Fibroblast of lung (primary cell): ENCODE results near the gene PRPF31. TPM values are rescaled to one million over a fixed set of nuclear protein-coding genes. Genes with fewer than 3 reads are reported as not detected.

ENCODE experiments used
- DNase-seq, 2 donors: peaks; one replicate each; pipeline versions ENCODE4 v3.0.0 to v3.0.0-alpha.2; 2010; ENCODE audit warnings: low read depth in 2 of 2
- H2AFZ ChIP-seq: 2 replicates; pipeline ENCODE4 v1.5.1; 2012; ENCODE audit warnings: low read length, control low read depth, inconsistent platforms
- H3K27ac ChIP-seq: 2 replicates; pipeline ENCODE4 v1.5.1; 2011; ENCODE audit warnings: low read length, control low read depth; ENCODE audit not compliant: insufficient read depth
- H3K27me3 ChIP-seq: 2 replicates; pipeline ENCODE4 v1.5.1; 2011; ENCODE audit warnings: mild to moderate bottlenecking, low read length; ENCODE audit not compliant: control insufficient read depth, insufficient read depth
- H3K36me3 ChIP-seq: 2 replicates; pipeline ENCODE4 v1.5.1; 2011; ENCODE audit warnings: low read length; ENCODE audit not compliant: control insufficient read depth, insufficient read depth
- H3K4me1 ChIP-seq: 2 replicates; pipeline ENCODE4 v1.5.1; 2011; ENCODE audit warnings: low read length; ENCODE audit not compliant: control insufficient read depth, insufficient read depth; ENCODE audit errors: extremely low read depth
- H3K4me2 ChIP-seq: 2 replicates; pipeline ENCODE4 v1.5.1; 2011; ENCODE audit warnings: low read length, control low read depth; ENCODE audit not compliant: insufficient read depth; ENCODE audit errors: extremely low read depth
- H3K4me3 ChIP-seq, 4 experiments: fragments of 200-600 bp in 1 of 4; sonication (generic) in 1 of 4; replicated peaks in 1 of 4; 2 replicates each; pipeline ENCODE4 v1.5.1; 2011 to 2016; ENCODE audit warnings: low read length in 4 of 4, low read depth in 3 of 4, mild to moderate bottlenecking in 3 of 4, control low read depth in 2 of 4, inconsistent platforms in 1 of 4, mixed read lengths in 1 of 4; ENCODE audit not compliant: insufficient read depth in 1 of 4; ENCODE audit errors: control extremely low read depth in 1 of 4
- H3K79me2 ChIP-seq: 2 replicates; pipeline ENCODE4 v1.5.1; 2012; ENCODE audit warnings: mild to moderate bottlenecking, low read length, inconsistent platforms; ENCODE audit not compliant: control insufficient read depth, insufficient read depth
- H3K9ac ChIP-seq: 2 replicates; pipeline ENCODE4 v1.5.1; 2011; ENCODE audit warnings: mild to moderate bottlenecking, low read length, control low read depth; ENCODE audit not compliant: insufficient read depth
- H3K9me3 ChIP-seq: 2 replicates; pipeline ENCODE4 v1.5.1; 2012; ENCODE audit warnings: low read depth, low read length; ENCODE audit not compliant: control insufficient read depth, insufficient read depth
- H4K20me1 ChIP-seq: 2 replicates; pipeline ENCODE4 v1.5.1; 2011; ENCODE audit warnings: low read length; ENCODE audit not compliant: control insufficient read depth, insufficient read depth; ENCODE audit errors: extremely low read depth
- EZH2 ChIP-seq: IDR thresholded peaks from 2 replicates; pipeline ENCODE4 v1.5.1; 2012; ENCODE audit warnings: low read length, control low read depth, mild to moderate bottlenecking; ENCODE audit errors: missing control alignments
- polyA plus RNA-seq, 2 donors: library from polyadenylated mRNA; depleted of rRNA in 1 of 2; stranded (reverse) in 1 of 2; unstranded in 1 of 2; fragments of >200 nt; gene quantifications; 2 replicates each; pipeline ENCODE4 v1.2.1, GENCODE V29; 2011 to 2012; ENCODE audit warnings: missing spikeins in 1 of 2
- total RNA-seq: library from RNA; depleted of rRNA; stranded (reverse); fragments of >200 nt; gene quantifications from 2 replicates; pipeline ENCODE4 v1.2.1, GENCODE V29; 2014
- TF ChIP-seq, protein P1 (sequence below), 2 donors: IDR thresholded peaks in 1 of 2; conservative IDR thresholded peaks in 1 of 2; 1 replicate in 1 of 2; 2 replicates in 1 of 2; pipeline ENCODE4 v1.5.1; 2011 to 2012; ENCODE audit warnings: low read length in 2 of 2, control low read depth in 1 of 2, inconsistent platforms in 1 of 2, low read depth in 1 of 2, mild to moderate bottlenecking in 1 of 2

PRPF31 gene
- total and polyA plus RNA-seq, 2 donors (not counting 1 experiment from before 2014, with no cell fraction given) = 45.2 to 48.7 TPM

GRCh38 chr19:54156953-54157352, 41.4 kb downstream of the PRPF31 start:
- DNase-seq = no peak
- no peaks in the 10 kb centered on the region for H3K27me3 ChIP-seq
- peaks cover 37% of the 10 kb centered on the region for H3K36me3 ChIP-seq
- no peak overlapping the region for H3K27ac ChIP-seq
- peaks cover 8% of the 10 kb centered on the region for H3K79me2 ChIP-seq
- no peak for TF ChIP-seq EZH2
- TF ChIP-seq, protein P1, sequence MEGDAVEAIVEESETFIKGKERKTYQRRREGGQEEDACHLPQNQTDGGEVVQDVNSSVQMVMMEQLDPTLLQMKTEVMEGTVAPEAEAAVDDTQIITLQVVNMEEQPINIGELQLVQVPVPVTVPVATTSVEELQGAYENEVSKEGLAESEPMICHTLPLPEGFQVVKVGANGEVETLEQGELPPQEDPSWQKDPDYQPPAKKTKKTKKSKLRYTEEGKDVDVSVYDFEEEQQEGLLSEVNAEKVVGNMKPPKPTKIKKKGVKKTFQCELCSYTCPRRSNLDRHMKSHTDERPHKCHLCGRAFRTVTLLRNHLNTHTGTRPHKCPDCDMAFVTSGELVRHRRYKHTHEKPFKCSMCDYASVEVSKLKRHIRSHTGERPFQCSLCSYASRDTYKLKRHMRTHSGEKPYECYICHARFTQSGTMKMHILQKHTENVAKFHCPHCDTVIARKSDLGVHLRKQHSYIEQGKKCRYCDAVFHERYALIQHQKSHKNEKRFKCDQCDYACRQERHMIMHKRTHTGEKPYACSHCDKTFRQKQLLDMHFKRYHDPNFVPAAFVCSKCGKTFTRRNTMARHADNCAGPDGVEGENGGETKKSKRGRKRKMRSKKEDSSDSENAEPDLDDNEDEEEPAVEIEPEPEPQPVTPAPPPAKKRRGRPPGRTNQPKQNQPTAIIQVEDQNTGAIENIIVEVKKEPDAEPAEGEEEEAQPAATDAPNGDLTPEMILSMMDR (conservative IDR thresholded peaks at IDR 0.05 in 1 of 2, IDR thresholded peaks at IDR 0.05 in 1 of 2; ENCODE audit: low read depth in 1 of 2, low read length in 2 of 2) = no peak
- no peak overlapping the region for H2AFZ ChIP-seq
- no peak overlapping the region for H3K4me3 ChIP-seq
- H3K9me3 ChIP-seq = no peaks in the 10 kb centered on the region
- no peak overlapping the region for H3K4me2 ChIP-seq
- H3K9ac ChIP-seq = no peak overlapping the region
- H4K20me1 ChIP-seq = no peaks in the 10 kb centered on the region
- peaks cover 22% of the 10 kb centered on the region for H3K4me1 ChIP-seq

- Histone ChIP-seq H3K9ac (peak overlapping the region; percentile 99), H3K4me1 (peaks cover 16% of the 10 kb centered on the region), H3K9me3 (no peaks in the 10 kb centered on the region), H3K27ac (peak overlapping the region; percentile 98), H3K4me2 (peak overlapping the region; percentile 97), H2AFZ (peak overlapping the region; percentile 92), H3K4me3 (peak overlapping the region; percentile 67 to 98 (median 93)), H4K20me1 (no peaks in the 10 kb centered on the region), H3K36me3 (peaks cover 21% of the 10 kb centered on the region), H3K27me3 (no peaks in the 10 kb centered on the region), H3K79me2 (peaks cover 8% of the 10 kb centered on the region)
- TF ChIP-seq, protein P1 (conservative IDR thresholded peaks at IDR 0.05 in 1 of 2, IDR thresholded peaks at IDR 0.05 in 1 of 2; ENCODE audit: low read depth in 1 of 2, low read length in 2 of 2) = no peak
- TF ChIP-seq EZH2 = no peak
- DNase-seq = no peak
Measured at GRCh38 chr19:54158812-54159351, 43.3 kb downstream of the PRPF31 start.

GRCh38 chr19:54159352-54160181, 44.0 kb downstream of the PRPF31 start, which contains the start of gene LENG1:
LENG1 (minus strand) TSS chr19:54159721; CDS start chr19:54159695, 26 bp downstream.
- no peaks in the 10 kb centered on the region for H3K9me3 ChIP-seq
- no peaks in the 10 kb centered on the region for H4K20me1 ChIP-seq
- peak within 1 kb of the TSS; percentile 72 to 98 (median 93) for H3K4me3 ChIP-seq
- DNase-seq = peak; percentile 100
- H3K4me1 ChIP-seq = peaks cover 15% of the 10 kb centered on the region
- peak within 1 kb of the TSS; percentile 97 for H3K4me2 ChIP-seq
- peak within 1 kb of the TSS; percentile 98 for H3K27ac ChIP-seq
- H3K9ac ChIP-seq = peak within 1 kb of the TSS; percentile 99
- H2AFZ ChIP-seq = peak within 1 kb of the TSS; percentile 92
- peaks cover 16% of the 10 kb centered on the region for H3K36me3 ChIP-seq
- H3K27me3 ChIP-seq = no peaks in the 10 kb centered on the region
- peaks cover 8% of the 10 kb centered on the region for H3K79me2 ChIP-seq
- TF ChIP-seq EZH2 = no peak
- TF ChIP-seq, protein P1 (conservative IDR thresholded peaks at IDR 0.05 in 1 of 2, IDR thresholded peaks at IDR 0.05 in 1 of 2; ENCODE audit: low read depth in 1 of 2, low read length in 2 of 2) = peak; percentile 26 to 44
